ENCODE data around the gene PHLDB2. TPM values are rescaled to one million over a fixed set of nuclear protein-coding genes. Genes with fewer than 3 reads are reported as not detected.

The PHLDB2 gene
- total RNA-seq, 4 donors from 2014 or later: 12.9 to 34.7 (median 27.1) TPM

GRCh38 chr3:111939873-111940272 is 80.8 kb downstream of the PHLDB2 start:
- intact Hi-C loops (cut with DNase I): no loop called here
- H3K9me3 ChIP-seq: no peaks in the 10 kb centered on the region
- no peaks in the 10 kb centered on the region for H3K36me3 ChIP-seq
- H3K4me3 ChIP-seq (replicated peaks in 1 of 3): no peak overlapping the region
- no peak for DNase-seq
- H3K27ac ChIP-seq: no peak overlapping the region
- 97% methylated on average over 2 of the region's 2 CpGs for WGBS, 2 donors
- TF ChIP-seq POLR2A (IDR thresholded peaks at IDR 0.05) (no peak), CTCF (IDR thresholded peaks at IDR 0.05) (no peak)
- no peaks in the 10 kb centered on the region for H3K27me3 ChIP-seq
- H3K4me1 ChIP-seq: no peaks in the 10 kb centered on the region

- H3K36me3 ChIP-seq: no peaks in the 10 kb centered on the region
Observed at GRCh38 chr3:111943533-111943932, 84.5 kb downstream of the PHLDB2 start.

GRCh38 chr3:111944372-111944771 is 85.3 kb downstream of the PHLDB2 start:
- H3K4me1 ChIP-seq: no peaks in the 10 kb centered on the region
- H3K9me3 ChIP-seq: no peaks in the 10 kb centered on the region
- DNase-seq: no peak
- no peak overlapping the region for H3K4me3 ChIP-seq (replicated peaks in 1 of 3)
- 94 to 99% methylated on average over 4 of the region's 4 CpGs for WGBS, 2 donors
- intact Hi-C loops (cut with DNase I): no loop called here
- no peak overlapping the region for H3K27ac ChIP-seq
- H3K36me3 ChIP-seq: no peaks in the 10 kb centered on the region
- TF ChIP-seq CTCF (IDR thresholded peaks at IDR 0.05): no peak
- no peak for TF ChIP-seq POLR2A (IDR thresholded peaks at IDR 0.05)
- H3K27me3 ChIP-seq: no peaks in the 10 kb centered on the region

More at GRCh38 chr3:111943533-111943932, 84.5 kb downstream of the PHLDB2 start:
- intact Hi-C loops (cut with DNase I): no loop called here
- TF ChIP-seq POLR2A (IDR thresholded peaks at IDR 0.05) (no peak), CTCF (IDR thresholded peaks at IDR 0.05) (no peak)
- H3K9me3 ChIP-seq: no peaks in the 10 kb centered on the region
- WGBS, 2 donors: 92 to 98% methylated on average over 2 of the region's 2 CpGs
- DNase-seq: no peak
- no peak overlapping the region for H3K4me3 ChIP-seq (replicated peaks in 1 of 3)
- no peaks in the 10 kb centered on the region for H3K27me3 ChIP-seq
- no peaks in the 10 kb centered on the region for H3K4me1 ChIP-seq
- H3K27ac ChIP-seq: no peak overlapping the region

GRCh38 chr3:111947231-111947630 is 88.2 kb downstream of the PHLDB2 start:
- DNase-seq: no peak
- intact Hi-C loops (cut with DNase I): no loop called here
- WGBS, 2 donors: 71 to 85% methylated on average over 1 of the region's 1 CpG
- Histone ChIP-seq H3K36me3 (no peaks in the 10 kb centered on the region), H3K4me3 (replicated peaks in 1 of 3) (no peak overlapping the region), H3K27me3 (no peaks in the 10 kb centered on the region), H3K27ac (no peak overlapping the region), H3K4me1 (no peaks in the 10 kb centered on the region), H3K9me3 (no peaks in the 10 kb centered on the region)
- no peak for TF ChIP-seq CTCF (IDR thresholded peaks at IDR 0.05)
- TF ChIP-seq POLR2A (IDR thresholded peaks at IDR 0.05): no peak

- H3K27me3 ChIP-seq: no peaks in the 10 kb centered on the region
- H3K9me3 ChIP-seq: no peaks in the 10 kb centered on the region
- H3K4me1 ChIP-seq: no peaks in the 10 kb centered on the region
- TF ChIP-seq POLR2A (IDR thresholded peaks at IDR 0.05) (no peak), CTCF (IDR thresholded peaks at IDR 0.05) (no peak)
- H3K4me3 ChIP-seq (replicated peaks in 1 of 3): no peak overlapping the region
- H3K36me3 ChIP-seq: no peaks in the 10 kb centered on the region
- intact Hi-C loops (cut with DNase I): no loop called here
- H3K27ac ChIP-seq: no peak overlapping the region
- 89 to 91% methylated on average over 9 of the region's 9 CpGs for WGBS, 2 donors
- DNase-seq: no peak
Observed at GRCh38 chr3:111948786-111949185, 89.7 kb downstream of the PHLDB2 start.
